Loucy (cell line): Measurements from ENCODE around the gene ABCB11.

ENCODE experiments used
- EZH2phosphoT487 ChIP-seq: fragments of 200-600 bp; IDR thresholded peaks from 2 replicates; pipeline ENCODE4 v1.6.1; 2018; ENCODE audit warnings: antibody characterized with exemption, mild to moderate bottlenecking, moderate library complexity, borderline replicate concordance
- TF ChIP-seq, protein P1 (sequence below): fragments of 200-600 bp; sonication (generic); conservative IDR thresholded peaks from 2 replicates; pipeline ENCODE4 v1.5.1; 2014; ENCODE audit warnings: mild to moderate bottlenecking, antibody characterized with exemption, low read length

- TF ChIP-seq, protein P1, sequence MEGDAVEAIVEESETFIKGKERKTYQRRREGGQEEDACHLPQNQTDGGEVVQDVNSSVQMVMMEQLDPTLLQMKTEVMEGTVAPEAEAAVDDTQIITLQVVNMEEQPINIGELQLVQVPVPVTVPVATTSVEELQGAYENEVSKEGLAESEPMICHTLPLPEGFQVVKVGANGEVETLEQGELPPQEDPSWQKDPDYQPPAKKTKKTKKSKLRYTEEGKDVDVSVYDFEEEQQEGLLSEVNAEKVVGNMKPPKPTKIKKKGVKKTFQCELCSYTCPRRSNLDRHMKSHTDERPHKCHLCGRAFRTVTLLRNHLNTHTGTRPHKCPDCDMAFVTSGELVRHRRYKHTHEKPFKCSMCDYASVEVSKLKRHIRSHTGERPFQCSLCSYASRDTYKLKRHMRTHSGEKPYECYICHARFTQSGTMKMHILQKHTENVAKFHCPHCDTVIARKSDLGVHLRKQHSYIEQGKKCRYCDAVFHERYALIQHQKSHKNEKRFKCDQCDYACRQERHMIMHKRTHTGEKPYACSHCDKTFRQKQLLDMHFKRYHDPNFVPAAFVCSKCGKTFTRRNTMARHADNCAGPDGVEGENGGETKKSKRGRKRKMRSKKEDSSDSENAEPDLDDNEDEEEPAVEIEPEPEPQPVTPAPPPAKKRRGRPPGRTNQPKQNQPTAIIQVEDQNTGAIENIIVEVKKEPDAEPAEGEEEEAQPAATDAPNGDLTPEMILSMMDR: no peak
- no peak for TF ChIP-seq EZH2phosphoT487
These were observed 24.5 kb downstream of the ABCB11 start for GRCh38 chr2:169006665-169007064.
